Measurements from ENCODE around the gene FARSA. TPM values are rescaled to one million over a fixed set of nuclear protein-coding genes. Genes with fewer than 3 reads are reported as not detected.
"Not testable (repeated sequence)": the region's sequence is repeated elsewhere in the genome, so short reads cannot be mapped to it uniquely, and the experiment has no call there.

The FARSA gene
- polyA plus RNA-seq, result 10 to 100 TPM; 32.4 to 74.4 (median 48.9) TPM
- long read RNA-seq, donor 1, result 0 reads
- long read RNA-seq, donor 2, partial matches to known transcripts, result 0 of 4 reads
- long read RNA-seq, donor 2, other reads (novel, unspliced or antisense), result 0 of 4 reads
- long read RNA-seq, donor 3, transcript FARSA-201 (13 exons, 1,814 nt), result major isoform, 6 of 14 reads
- long read RNA-seq, donor 3, partial matches to known transcripts, result 5 of 14 reads
- long read RNA-seq, donor 3, other reads (novel, unspliced or antisense), result 0 of 14 reads
- long read RNA-seq, donor 4, result 0 reads
- long read RNA-seq, donor 5, partial matches to known transcripts, result 16 of 17 reads
- long read RNA-seq, donor 5, other reads (novel, unspliced or antisense), result 0 of 17 reads
- long read RNA-seq, donor 6, transcript FARSA-201 (13 exons, 1,814 nt), result major isoform, 6 of 7 reads
- long read RNA-seq, donor 6, partial matches to known transcripts, result 0 of 7 reads
- long read RNA-seq, donor 6, other reads (novel, unspliced or antisense), result 0 of 7 reads
- long read RNA-seq, donor 7, transcript FARSA-201 (13 exons, 1,814 nt), result major isoform, 14 of 3,102 reads
- long read RNA-seq, donor 7, partial matches to known transcripts, result 2,674 of 3,102 reads
- long read RNA-seq, donor 7, other reads (novel, unspliced or antisense), result 412 of 3,102 reads
- long read RNA-seq, donor 8, partial matches to known transcripts, result 0 of 1 reads
- long read RNA-seq, donor 8, other reads (novel, unspliced or antisense), result 0 of 1 reads
- long read RNA-seq, donor 9, partial matches to known transcripts, result 0 of 2 reads
- long read RNA-seq, donor 9, other reads (novel, unspliced or antisense), result 0 of 2 reads
- long read RNA-seq, donor 10, transcript FARSA-201 (13 exons, 1,814 nt), result major isoform, 13 of 24 reads
- long read RNA-seq, donor 10, partial matches to known transcripts, result 10 of 24 reads
- long read RNA-seq, donor 10, other reads (novel, unspliced or antisense), result 0 of 24 reads

DNA sequence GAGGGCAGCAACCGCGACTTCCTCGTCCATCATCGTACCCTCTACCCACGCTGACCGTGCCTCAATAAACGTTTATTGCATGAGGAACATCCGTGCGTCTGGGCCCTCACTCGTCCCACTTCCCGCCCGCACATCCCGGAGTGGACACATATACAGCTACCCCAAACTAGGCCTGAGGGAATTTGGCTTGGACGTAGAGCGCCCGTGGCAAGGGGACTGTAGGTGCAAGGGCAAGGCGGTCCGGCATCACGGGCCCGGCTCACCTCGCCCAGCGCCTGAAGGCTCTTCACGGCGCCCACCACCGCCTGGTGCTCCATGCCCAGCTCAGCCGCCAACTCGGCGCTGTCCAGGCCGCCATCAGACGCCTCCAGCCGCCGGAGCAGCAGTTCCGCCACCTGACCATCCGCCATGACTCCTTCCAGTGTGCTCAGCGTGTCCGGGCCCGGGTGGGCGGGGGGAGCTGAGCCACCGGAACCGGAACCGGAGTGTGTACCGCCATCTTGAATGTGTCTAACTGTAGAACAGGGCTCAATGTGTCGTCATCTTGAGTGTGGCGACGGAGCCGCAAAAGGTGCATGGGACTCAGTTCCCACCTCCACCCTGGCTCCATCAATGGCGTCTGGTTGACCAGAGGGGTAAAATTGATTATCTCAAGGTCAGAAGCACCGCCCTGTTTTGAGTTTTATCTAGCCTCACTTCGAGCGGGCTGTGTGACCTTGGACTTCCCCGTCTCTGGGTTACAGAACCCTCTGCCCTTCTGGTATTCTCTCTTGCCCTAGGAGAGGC is at the start of gene FARSA:
Gene FARSA (minus strand): TSS at position 425 of the 786 bp plus-strand sequence. CDS start 15 bp downstream, at position 410.
- DNase-seq (peak; percentile 95), FAIRE-seq (no peak)

GRCh38 chr19:12983091-12983490 is 49.6 kb upstream of the FARSA start:
- WGBS, 3 donors, result 9 to 51% (median 29%) methylated on average over 9 to 10 of the region's 10 CpGs
- no peaks in the 10 kb centered on the region for H3K9me3 ChIP-seq (ENCODE audit: control insufficient read depth in 2 of 2, insufficient read depth in 1 of 2, low read depth in 1 of 2, low read length in 1 of 2)
- H3K4me3 ChIP-seq (ENCODE audit: low read depth in 1 of 3, low read length in 3 of 3), result peak overlapping the region in 1 of 3 donors; percentile 3
- no peak overlapping the region for H3K27ac ChIP-seq (ENCODE audit: low read depth in 1 of 3, low read length in 2 of 3)
- H3K4me1 ChIP-seq (ENCODE audit: control insufficient read depth in 3 of 3, insufficient read depth in 2 of 3, low read depth in 1 of 3, low read length in 2 of 3), result peaks cover 0 to 17% (median 0%) of the 10 kb centered on the region in 3 donors
- no peaks in the 10 kb centered on the region for H3K36me3 ChIP-seq (ENCODE audit: control insufficient read depth in 3 of 3, insufficient read depth in 2 of 3, low read depth in 1 of 3, low read length in 3 of 3)
- DNase-seq (no peak), FAIRE-seq (no peak)
- H3K27me3 ChIP-seq (ENCODE audit: control insufficient read depth in 3 of 3, insufficient read depth in 3 of 3, low read length in 3 of 3), result peaks cover 0 to 62% (median 0%) of the 10 kb centered on the region in 3 donors

More for the DNA sequence above, at the start of gene FARSA:
- Histone ChIP-seq H3K4me3 (ENCODE audit: low read depth in 1 of 3, low read length in 3 of 3) (peak within 1 kb of the TSS; percentile 81 to 95 (median 89)), H3K9me3 (ENCODE audit: control insufficient read depth in 2 of 2, insufficient read depth in 1 of 2, low read depth in 1 of 2, low read length in 1 of 2) (no peaks in the 10 kb centered on the region), H3K27ac (ENCODE audit: low read depth in 1 of 3, low read length in 2 of 3) (peak within 1 kb of the TSS; percentile 61 to 82 (median 67)), H3K4me1 (ENCODE audit: control insufficient read depth in 3 of 3, insufficient read depth in 2 of 3, low read depth in 1 of 3, low read length in 2 of 3) (peaks cover 2 to 20% (median 3%) of the 10 kb centered on the region in 3 donors), H3K27me3 (ENCODE audit: control insufficient read depth in 3 of 3, insufficient read depth in 3 of 3, low read length in 3 of 3) (no peaks in the 10 kb centered on the region), H3K36me3 (ENCODE audit: control insufficient read depth in 3 of 3, insufficient read depth in 2 of 3, low read depth in 1 of 3, low read length in 3 of 3) (peaks cover 8 to 27% (median 8%) of the 10 kb centered on the region in 3 donors)
- 0 to 2% (median 1%) methylated on average over 47 to 51 of the region's 51 CpGs for WGBS, 3 donors

DNA sequence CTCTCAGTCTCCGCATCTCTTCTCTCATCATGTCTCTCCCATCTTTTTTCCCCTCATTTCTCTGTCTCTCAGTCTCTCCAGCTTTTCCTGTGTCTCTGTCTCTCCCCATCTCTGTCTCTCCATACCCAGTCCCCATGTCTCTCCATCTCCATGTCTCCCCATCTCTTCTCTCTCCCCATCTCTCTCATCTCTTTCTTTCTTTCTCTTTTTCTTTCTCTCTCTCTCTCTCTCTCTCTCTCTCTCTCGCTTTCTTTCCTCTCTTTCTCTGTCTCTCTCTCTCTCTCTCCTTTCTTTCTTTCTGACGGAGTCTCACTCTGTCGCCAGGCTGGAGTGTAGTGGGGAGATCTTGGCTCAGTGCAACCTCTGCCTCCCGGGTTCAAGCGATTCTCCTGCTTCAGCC is 49.1 kb upstream of the FARSA start:
- 73 to 88% (median 82%) methylated on average over 6 of the region's 6 CpGs for WGBS, 3 donors
- Histone ChIP-seq H3K9me3 (ENCODE audit: control insufficient read depth in 2 of 2, insufficient read depth in 1 of 2, low read depth in 1 of 2, low read length in 1 of 2) (no peaks in the 10 kb centered on the region), H3K4me1 (ENCODE audit: control insufficient read depth in 3 of 3, insufficient read depth in 2 of 3, low read depth in 1 of 3, low read length in 2 of 3) (peaks cover 0 to 17% (median 0%) of the 10 kb centered on the region in 3 donors), H3K36me3 (ENCODE audit: control insufficient read depth in 3 of 3, insufficient read depth in 2 of 3, low read depth in 1 of 3, low read length in 3 of 3) (no peaks in the 10 kb centered on the region), H3K27me3 (ENCODE audit: control insufficient read depth in 3 of 3, insufficient read depth in 3 of 3, low read length in 3 of 3) (peaks cover 0 to 57% (median 0%) of the 10 kb centered on the region in 3 donors), H3K4me3 (ENCODE audit: low read depth in 1 of 3, low read length in 3 of 3) (no peak overlapping the region), H3K27ac (ENCODE audit: low read depth in 1 of 3, low read length in 2 of 3) (no peak overlapping the region)
- DNase-seq (no peak), FAIRE-seq (no peak)

GRCh38 chr19:12979974-12980373 is 46.5 kb upstream of the FARSA start:
- DNase-seq (peak in 1 of 2 donors; percentile 24), FAIRE-seq (no peak)
- H3K4me1 ChIP-seq (ENCODE audit: control insufficient read depth in 3 of 3, insufficient read depth in 2 of 3, low read depth in 1 of 3, low read length in 2 of 3), result peaks cover 0 to 7% (median 0%) of the 10 kb centered on the region in 3 donors
- no peak overlapping the region for H3K27ac ChIP-seq (ENCODE audit: low read depth in 1 of 3, low read length in 2 of 3)
- 64 to 75% (median 73%) methylated on average over 3 of the region's 3 CpGs for WGBS, 3 donors
- no peaks in the 10 kb centered on the region for H3K9me3 ChIP-seq (ENCODE audit: control insufficient read depth in 2 of 2, insufficient read depth in 1 of 2, low read depth in 1 of 2, low read length in 1 of 2)
- peaks cover 0 to 33% (median 2%) of the 10 kb centered on the region in 3 donors for H3K27me3 ChIP-seq (ENCODE audit: control insufficient read depth in 3 of 3, insufficient read depth in 3 of 3, low read length in 3 of 3)
- H3K4me3 ChIP-seq (ENCODE audit: low read depth in 1 of 3, low read length in 3 of 3), result no peak overlapping the region
- H3K36me3 ChIP-seq (ENCODE audit: control insufficient read depth in 3 of 3, insufficient read depth in 2 of 3, low read depth in 1 of 3, low read length in 3 of 3), result no peaks in the 10 kb centered on the region

DNA sequence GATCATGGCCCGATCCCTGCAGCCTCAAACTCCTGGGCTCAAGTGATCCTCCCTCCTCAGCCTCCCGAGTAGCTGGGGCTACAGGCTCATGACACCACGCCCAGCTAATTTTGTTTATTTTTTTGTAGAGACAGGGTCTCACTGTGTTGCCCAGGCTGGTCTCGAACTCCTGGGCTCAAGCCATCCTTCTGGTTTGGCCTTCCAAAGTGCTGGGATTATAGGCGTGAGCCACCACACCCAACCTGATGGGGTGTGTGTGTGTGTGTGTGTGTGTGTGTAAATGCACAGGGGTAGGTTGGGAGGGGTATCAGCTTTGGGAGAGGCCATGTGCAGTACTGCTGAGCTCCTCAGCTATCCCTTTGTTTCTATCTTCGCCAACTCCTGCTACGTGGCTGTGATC is 42.6 kb upstream of the FARSA start:
- H3K4me3 ChIP-seq (ENCODE audit: low read depth in 1 of 3, low read length in 3 of 3); H3K36me3 ChIP-seq (ENCODE audit: control insufficient read depth in 3 of 3, insufficient read depth in 2 of 3, low read depth in 1 of 3, low read length in 3 of 3); H3K9me3 ChIP-seq (ENCODE audit: control insufficient read depth in 2 of 2, insufficient read depth in 1 of 2, low read depth in 1 of 2, low read length in 1 of 2); FAIRE-seq; H3K4me1 ChIP-seq (ENCODE audit: control insufficient read depth in 3 of 3, insufficient read depth in 2 of 3, low read depth in 1 of 3, low read length in 2 of 3); H3K27ac ChIP-seq (ENCODE audit: low read depth in 1 of 3, low read length in 2 of 3); DNase-seq; H3K27me3 ChIP-seq (ENCODE audit: control insufficient read depth in 3 of 3, insufficient read depth in 3 of 3, low read length in 3 of 3): not testable (repeated sequence)
- 62 to 71% (median 69%) methylated on average over 7 of the region's 7 CpGs for WGBS, 3 donors

- no peak overlapping the region for H3K27ac ChIP-seq (ENCODE audit: low read depth in 1 of 3, low read length in 2 of 3)
- no peak overlapping the region for H3K4me3 ChIP-seq (ENCODE audit: low read depth in 1 of 3, low read length in 3 of 3)
- FAIRE-seq (no peak), DNase-seq (no peak)
- H3K27me3 ChIP-seq (ENCODE audit: control insufficient read depth in 3 of 3, insufficient read depth in 3 of 3, low read length in 3 of 3), result peaks cover 0 to 2% (median 0%) of the 10 kb centered on the region in 3 donors
- WGBS, 3 donors, result 38 to 65% (median 52%) methylated on average over 14 to 17 of the region's 17 CpGs
- H3K9me3 ChIP-seq (ENCODE audit: control insufficient read depth in 2 of 2, insufficient read depth in 1 of 2, low read depth in 1 of 2, low read length in 1 of 2), result no peaks in the 10 kb centered on the region
- H3K36me3 ChIP-seq (ENCODE audit: control insufficient read depth in 3 of 3, insufficient read depth in 2 of 3, low read depth in 1 of 3, low read length in 3 of 3), result no peaks in the 10 kb centered on the region
- no peaks in the 10 kb centered on the region for H3K4me1 ChIP-seq (ENCODE audit: control insufficient read depth in 3 of 3, insufficient read depth in 2 of 3, low read depth in 1 of 3, low read length in 2 of 3)
Measured at GRCh38 chr19:12975221-12975741, 41.8 kb upstream of the FARSA start.

- DNase-seq (no peak), FAIRE-seq (no peak)
- Histone ChIP-seq H3K9me3 (ENCODE audit: control insufficient read depth in 2 of 2, insufficient read depth in 1 of 2, low read depth in 1 of 2, low read length in 1 of 2) (no peaks in the 10 kb centered on the region), H3K4me1 (ENCODE audit: control insufficient read depth in 3 of 3, insufficient read depth in 2 of 3, low read depth in 1 of 3, low read length in 2 of 3) (no peaks in the 10 kb centered on the region), H3K27ac (ENCODE audit: low read depth in 1 of 3, low read length in 2 of 3) (no peak overlapping the region), H3K4me3 (ENCODE audit: low read depth in 1 of 3, low read length in 3 of 3) (no peak overlapping the region), H3K27me3 (ENCODE audit: control insufficient read depth in 3 of 3, insufficient read depth in 3 of 3, low read length in 3 of 3) (peaks cover 0 to 2% (median 0%) of the 10 kb centered on the region in 3 donors), H3K36me3 (ENCODE audit: control insufficient read depth in 3 of 3, insufficient read depth in 2 of 3, low read depth in 1 of 3, low read length in 3 of 3) (no peaks in the 10 kb centered on the region)
- WGBS, 3 donors, result 57 to 61% (median 58%) methylated on average over 14 to 19 of the region's 19 CpGs
Measured at GRCh38 chr19:12974301-12975220, 41.0 kb upstream of the FARSA start.

Data from small intestine (tissue), 16 donors.